ENCODE measurements around the gene PBX1.
A peak's percentile ranks its signal among the peaks of the same experiment; 100 is the strongest.

The PBX1 gene

DNA sequence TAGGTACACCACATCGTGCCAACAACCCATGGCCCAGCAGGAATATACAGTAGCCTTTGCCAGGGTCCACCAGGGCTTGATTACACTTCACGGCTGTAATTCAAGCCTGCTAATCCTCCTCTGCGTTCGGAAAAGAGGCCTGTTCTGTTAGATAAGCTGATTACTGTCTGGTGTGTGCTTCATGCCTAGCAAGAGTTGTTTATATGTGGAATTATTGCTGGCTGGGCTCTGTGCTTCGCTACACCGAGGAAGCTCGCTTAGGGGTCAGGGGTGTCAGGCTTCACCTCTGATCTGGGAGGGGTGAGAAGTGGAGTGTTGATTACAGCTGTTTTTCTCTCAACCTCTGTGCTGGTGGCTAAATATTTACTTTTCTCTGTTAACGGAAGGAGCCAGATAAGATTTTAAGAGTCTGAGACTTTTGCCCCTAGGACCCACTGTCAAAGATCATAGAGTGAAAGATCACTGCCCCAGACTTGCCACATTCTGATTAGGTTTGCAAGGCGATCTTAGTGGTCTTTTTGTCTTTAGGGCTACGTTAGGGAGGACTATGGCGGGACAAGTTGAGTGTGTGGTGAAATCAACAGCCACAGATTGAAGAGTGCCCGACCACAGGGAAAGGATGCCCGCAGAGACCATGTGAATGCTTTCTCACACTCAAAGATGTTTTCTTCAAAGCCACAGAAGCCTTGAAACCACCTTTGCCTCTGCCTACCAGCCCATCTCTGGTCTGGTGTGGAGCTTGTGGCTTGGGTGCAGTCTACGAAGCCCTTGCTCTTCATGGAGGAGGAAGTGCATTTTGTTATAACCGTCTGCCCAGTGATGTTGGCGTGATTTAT lies 216.1 kb downstream of the PBX1 start:
- 83% methylated on average over 16 of the region's 16 CpGs for WGBS
- Histone ChIP-seq H3K9ac (ENCODE audit: low read depth, low read length) (no peak overlapping the region), H3K36me3 (ENCODE audit: insufficient read depth, low read length) (no peaks in the 10 kb centered on the region), H3K27me3 (ENCODE audit: insufficient read depth, low read length) (no peaks in the 10 kb centered on the region), H3K27ac (ENCODE audit: low read depth, low read length) (no peak overlapping the region), H3K4me1 (ENCODE audit: insufficient read depth, low read length) (peaks cover 53% of the 10 kb centered on the region), H3K9me3 (ENCODE audit: insufficient read depth, low read depth, low read length) (no peaks in the 10 kb centered on the region), H3K4me3 (ENCODE audit: low read length) (no peak overlapping the region)

DNA sequence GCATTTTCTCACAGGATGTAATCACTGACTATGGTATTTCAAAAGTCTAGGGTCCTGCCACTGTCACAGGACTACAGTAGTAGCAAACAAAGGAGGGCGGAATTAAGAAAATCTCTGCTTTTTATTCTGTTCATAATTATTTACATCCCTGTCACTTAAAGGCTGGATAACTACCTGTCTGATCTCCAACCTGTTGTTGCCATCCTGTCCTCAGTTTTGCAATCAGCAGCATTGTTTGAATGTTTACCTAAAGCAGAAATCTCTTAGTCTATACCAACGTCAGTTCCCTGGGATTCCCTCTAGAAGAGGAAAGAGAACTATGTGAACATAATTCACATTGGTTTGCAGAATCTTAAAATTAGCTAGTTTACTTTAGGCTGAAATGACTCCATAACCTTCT lies 218.5 kb downstream of the PBX1 start:
- Histone ChIP-seq H3K27me3 (ENCODE audit: insufficient read depth, low read length) (no peaks in the 10 kb centered on the region), H3K36me3 (ENCODE audit: insufficient read depth, low read length) (no peaks in the 10 kb centered on the region), H3K9ac (ENCODE audit: low read depth, low read length) (no peak overlapping the region), H3K4me3 (ENCODE audit: low read length) (no peak overlapping the region), H3K27ac (ENCODE audit: low read depth, low read length) (no peak overlapping the region), H3K4me1 (ENCODE audit: insufficient read depth, low read length) (peaks cover 40% of the 10 kb centered on the region), H3K9me3 (ENCODE audit: insufficient read depth, low read depth, low read length) (no peaks in the 10 kb centered on the region)
- WGBS: 87% methylated on average over 2 of the region's 2 CpGs

DNA sequence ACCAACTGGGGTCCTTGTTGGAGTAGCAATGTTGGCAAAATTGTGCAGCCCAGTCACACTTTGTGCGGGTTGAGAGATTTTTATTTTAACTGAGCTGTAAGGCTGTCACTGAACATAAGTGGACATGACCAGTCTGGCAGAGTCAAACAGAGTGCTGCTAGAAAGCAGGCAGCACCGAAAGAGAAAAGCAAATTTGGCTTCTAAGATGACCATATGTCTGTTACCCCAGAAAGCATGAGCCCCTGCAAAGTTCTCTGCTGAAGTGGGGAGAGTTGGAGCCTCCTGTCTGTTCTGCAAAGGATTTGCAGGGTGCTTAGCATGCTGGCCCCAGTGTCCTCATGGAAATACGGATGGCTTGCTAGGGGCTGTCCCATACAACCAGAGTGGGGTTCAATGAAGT lies 220.4 kb downstream of the PBX1 start:
- 94% methylated on average over 3 of the region's 3 CpGs for WGBS
- peaks cover 30% of the 10 kb centered on the region for H3K4me1 ChIP-seq (ENCODE audit: insufficient read depth, low read length)

DNA sequence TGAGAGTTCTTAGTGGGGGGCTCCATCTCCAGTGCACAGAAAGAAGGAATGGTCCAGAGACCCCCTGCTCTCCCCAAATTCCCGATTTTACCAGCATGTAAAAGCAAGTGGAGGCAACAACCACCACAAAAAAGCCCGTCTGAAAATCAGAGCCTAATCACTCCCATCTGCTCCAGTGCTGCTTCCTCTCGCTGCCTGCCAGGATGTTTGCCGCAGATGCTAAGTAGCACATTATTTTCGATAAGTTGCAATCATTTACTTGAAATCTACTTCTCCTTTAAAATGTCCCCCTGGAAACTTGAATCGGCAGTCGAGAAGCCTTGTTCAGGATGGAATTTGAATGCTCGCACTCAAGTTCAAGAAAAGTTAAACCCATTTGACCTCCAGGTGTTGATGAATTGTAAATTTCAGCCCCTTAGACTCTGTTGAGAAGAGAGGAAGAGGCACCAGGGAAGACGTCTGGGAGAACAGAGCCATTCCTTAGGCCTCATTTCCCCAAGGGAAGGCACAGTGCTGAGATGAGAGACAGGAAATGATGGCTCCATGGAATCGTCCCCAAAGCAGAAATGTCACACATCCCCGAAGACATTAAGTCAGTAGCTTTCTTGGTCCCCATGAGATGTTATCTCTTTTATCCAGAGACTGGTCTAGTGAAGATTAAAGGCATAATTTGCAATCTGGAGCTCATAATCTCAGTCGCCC lies 221.3 kb downstream of the PBX1 start:
- WGBS: 77% methylated on average over 12 of the region's 12 CpGs
- Histone ChIP-seq H3K4me1 (ENCODE audit: insufficient read depth, low read length) (peaks cover 21% of the 10 kb centered on the region), H3K27ac (ENCODE audit: low read depth, low read length) (0 out of 2 replicates have a peak overlapping the region, but pooled peaks have one; percentile 1)

More for the DNA sequence above, 220.4 kb downstream of the PBX1 start:
- H3K27me3 ChIP-seq (ENCODE audit: insufficient read depth, low read length): no peaks in the 10 kb centered on the region
- no peak overlapping the region for H3K9ac ChIP-seq (ENCODE audit: low read depth, low read length)
- no peak overlapping the region for H3K27ac ChIP-seq (ENCODE audit: low read depth, low read length)
- no peaks in the 10 kb centered on the region for H3K9me3 ChIP-seq (ENCODE audit: insufficient read depth, low read depth, low read length)
- no peak overlapping the region for H3K4me3 ChIP-seq (ENCODE audit: low read length)
- H3K36me3 ChIP-seq (ENCODE audit: insufficient read depth, low read length): no peaks in the 10 kb centered on the region

DNA sequence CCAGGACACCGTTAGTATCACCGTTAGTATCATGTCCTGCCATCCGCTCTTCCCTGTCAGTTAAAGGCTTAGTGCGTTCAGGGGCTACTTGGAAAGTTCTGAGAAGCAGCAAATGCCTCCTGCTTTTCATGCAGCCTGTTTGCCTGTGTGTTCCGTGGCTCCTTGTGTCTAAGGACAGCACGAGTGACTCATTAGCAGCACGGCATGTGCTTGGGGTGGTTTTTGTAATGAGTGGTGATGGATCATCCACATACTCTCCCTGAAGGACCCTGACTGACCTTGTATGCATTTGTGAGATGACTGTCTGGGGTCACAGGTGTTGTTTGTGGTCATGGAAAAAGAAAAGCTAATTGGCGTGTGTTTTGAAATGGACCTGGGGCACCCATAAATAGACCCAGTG lies 221.9 kb downstream of the PBX1 start:
- H3K36me3 ChIP-seq (ENCODE audit: insufficient read depth, low read length): no peaks in the 10 kb centered on the region
- no peak overlapping the region for H3K27ac ChIP-seq (ENCODE audit: low read depth, low read length)
- H3K9me3 ChIP-seq (ENCODE audit: insufficient read depth, low read depth, low read length): no peaks in the 10 kb centered on the region
- 90% methylated on average over 8 of the region's 8 CpGs for WGBS
- peaks cover 16% of the 10 kb centered on the region for H3K4me1 ChIP-seq (ENCODE audit: insufficient read depth, low read length)
- no peak overlapping the region for H3K9ac ChIP-seq (ENCODE audit: low read depth, low read length)
- H3K27me3 ChIP-seq (ENCODE audit: insufficient read depth, low read length): no peaks in the 10 kb centered on the region
- no peak overlapping the region for H3K4me3 ChIP-seq (ENCODE audit: low read length)

More for the DNA sequence above, 221.3 kb downstream of the PBX1 start:
- Histone ChIP-seq H3K9ac (ENCODE audit: low read depth, low read length) (no peak overlapping the region), H3K9me3 (ENCODE audit: insufficient read depth, low read depth, low read length) (no peaks in the 10 kb centered on the region), H3K36me3 (ENCODE audit: insufficient read depth, low read length) (no peaks in the 10 kb centered on the region), H3K27me3 (ENCODE audit: insufficient read depth, low read length) (no peaks in the 10 kb centered on the region), H3K4me3 (ENCODE audit: low read length) (no peak overlapping the region)

DNA sequence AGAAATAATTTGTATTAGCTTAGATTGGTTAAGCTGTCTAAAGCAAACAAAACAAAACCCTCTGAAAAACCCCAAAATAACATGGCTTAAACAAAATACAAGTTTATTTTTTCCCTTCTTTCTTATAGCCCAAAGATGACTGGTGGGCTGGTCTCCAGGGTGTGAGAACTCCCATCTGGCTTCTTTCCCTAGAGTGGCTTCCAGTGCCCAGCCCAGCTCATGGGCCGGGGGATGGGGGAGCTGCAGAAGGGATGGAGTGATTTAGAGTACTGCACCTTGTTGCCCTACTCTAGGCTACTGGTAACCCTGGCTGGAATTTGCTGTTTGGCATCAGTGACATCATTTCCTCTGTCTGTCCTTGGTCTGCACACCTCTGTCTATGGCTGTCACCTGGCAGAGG lies 223.0 kb downstream of the PBX1 start:
- H3K36me3 ChIP-seq (ENCODE audit: insufficient read depth, low read length): no peaks in the 10 kb centered on the region
- peaks cover 24% of the 10 kb centered on the region for H3K4me1 ChIP-seq (ENCODE audit: insufficient read depth, low read length)
- no peaks in the 10 kb centered on the region for H3K9me3 ChIP-seq (ENCODE audit: insufficient read depth, low read depth, low read length)
- 100% methylated on average over 1 of the region's 1 CpG for WGBS
- H3K27me3 ChIP-seq (ENCODE audit: insufficient read depth, low read length): no peaks in the 10 kb centered on the region
- H3K9ac ChIP-seq (ENCODE audit: low read depth, low read length): no peak overlapping the region
- no peak overlapping the region for H3K4me3 ChIP-seq (ENCODE audit: low read length)
- no peak overlapping the region for H3K27ac ChIP-seq (ENCODE audit: low read depth, low read length)

DNA sequence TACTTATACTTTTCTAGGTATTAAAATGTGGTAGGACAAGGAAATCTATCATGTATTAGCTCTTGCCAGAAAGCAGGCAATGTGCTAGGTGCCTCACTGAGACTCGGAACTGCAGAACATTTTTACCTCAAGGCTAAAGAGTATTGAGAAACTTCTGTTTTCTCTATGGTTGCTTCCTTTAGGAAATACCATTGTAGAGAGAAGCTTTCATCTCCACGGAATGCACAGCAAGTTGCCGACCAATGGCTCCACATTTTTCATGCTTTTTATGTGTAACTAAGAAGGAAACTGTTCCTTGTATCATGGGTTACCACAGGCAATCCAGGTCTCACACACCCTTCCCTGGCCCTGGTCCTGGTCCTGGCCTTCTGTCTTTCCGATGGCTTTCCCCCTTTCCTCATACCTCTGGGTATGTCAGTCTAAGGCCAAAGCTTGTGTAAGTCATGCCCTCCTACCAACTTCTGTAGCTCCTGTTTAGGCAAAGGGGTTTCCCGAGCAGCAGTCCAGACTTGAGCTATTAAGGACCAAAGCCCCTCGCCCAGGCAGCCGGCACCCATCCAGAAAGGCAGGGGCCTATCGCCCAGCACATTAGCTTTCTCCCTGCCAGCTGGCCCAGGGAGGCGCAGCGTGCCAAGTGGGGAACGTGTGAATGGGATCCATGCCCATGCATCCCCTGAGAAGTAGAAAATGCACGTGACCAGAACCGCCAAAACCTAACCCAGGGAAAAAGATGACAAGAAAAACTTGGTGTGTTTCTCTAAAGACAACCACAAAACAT lies 225.0 kb downstream of the PBX1 start:
- no peaks in the 10 kb centered on the region for H3K27me3 ChIP-seq (ENCODE audit: insufficient read depth, low read length)
- H3K27ac ChIP-seq (ENCODE audit: low read depth, low read length): no peak overlapping the region
- 94% methylated on average over 13 of the region's 13 CpGs for WGBS
- H3K4me1 ChIP-seq (ENCODE audit: insufficient read depth, low read length): peaks cover 41% of the 10 kb centered on the region
- H3K4me3 ChIP-seq (ENCODE audit: low read length): no peak overlapping the region
- no peak overlapping the region for H3K9ac ChIP-seq (ENCODE audit: low read depth, low read length)
- H3K9me3 ChIP-seq (ENCODE audit: insufficient read depth, low read depth, low read length): no peaks in the 10 kb centered on the region
- H3K36me3 ChIP-seq (ENCODE audit: insufficient read depth, low read length): no peaks in the 10 kb centered on the region

DNA sequence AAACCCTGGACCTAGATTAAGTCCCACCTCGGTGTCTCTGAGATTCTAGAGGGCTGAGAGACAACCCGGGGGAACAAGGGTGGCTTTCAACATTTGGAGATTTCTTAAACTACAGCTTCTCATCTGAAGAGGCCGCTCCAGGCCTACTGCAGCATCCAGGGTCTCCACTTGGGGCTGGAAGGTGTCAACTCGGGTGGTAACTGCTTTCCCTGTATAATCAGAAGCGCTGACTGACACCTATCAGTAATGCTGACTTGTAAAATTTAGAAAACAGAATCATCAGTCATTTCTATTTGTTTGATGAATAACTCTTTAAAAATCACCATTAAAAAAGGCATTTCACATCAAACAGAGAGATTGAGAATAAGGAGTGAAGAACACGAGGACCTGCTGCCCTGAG lies 226.0 kb downstream of the PBX1 start:
- Histone ChIP-seq H3K4me3 (ENCODE audit: low read length) (no peak overlapping the region), H3K4me1 (ENCODE audit: insufficient read depth, low read length) (peaks cover 45% of the 10 kb centered on the region), H3K27me3 (ENCODE audit: insufficient read depth, low read length) (no peaks in the 10 kb centered on the region), H3K9ac (ENCODE audit: low read depth, low read length) (no peak overlapping the region), H3K9me3 (ENCODE audit: insufficient read depth, low read depth, low read length) (no peaks in the 10 kb centered on the region), H3K27ac (ENCODE audit: low read depth, low read length) (no peak overlapping the region), H3K36me3 (ENCODE audit: insufficient read depth, low read length) (no peaks in the 10 kb centered on the region)
- 90% methylated on average over 6 of the region's 6 CpGs for WGBS

DNA sequence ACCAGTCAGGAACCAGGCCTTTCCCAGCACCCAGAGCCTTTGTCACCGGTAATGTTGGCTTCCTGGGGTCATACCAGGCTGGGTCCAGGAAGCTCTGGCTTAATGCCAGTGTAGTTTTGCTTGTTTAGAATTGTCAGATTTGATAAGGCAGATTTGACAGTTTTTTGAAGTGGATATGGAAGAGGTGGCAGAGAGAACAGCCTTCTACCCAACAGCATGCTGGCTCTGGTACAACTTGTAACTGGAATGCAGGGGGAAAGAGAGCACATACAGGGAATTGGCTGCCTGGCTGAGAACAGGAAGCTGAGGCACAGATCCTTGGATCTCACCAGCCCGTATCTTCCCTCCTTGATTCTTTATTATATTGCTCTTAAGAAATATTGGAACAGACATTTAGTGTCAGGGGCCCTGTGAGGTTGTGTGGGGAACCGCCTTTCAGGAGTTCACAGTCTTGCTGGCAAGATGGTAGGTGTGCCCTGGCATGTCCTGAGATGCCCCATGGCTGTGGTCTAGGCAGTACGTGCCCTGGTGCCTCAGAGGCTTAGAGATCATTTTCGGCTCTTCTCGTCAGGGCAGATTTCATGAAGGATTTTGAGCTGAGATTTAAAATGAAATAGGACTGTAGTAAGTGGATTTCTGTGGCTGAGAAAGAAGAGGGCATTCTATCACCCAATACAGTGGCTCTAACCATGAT lies 227.0 kb downstream of the PBX1 start:
- H3K4me3 ChIP-seq (ENCODE audit: low read length): no peak overlapping the region
- H3K27ac ChIP-seq (ENCODE audit: low read depth, low read length): no peak overlapping the region
- no peaks in the 10 kb centered on the region for H3K36me3 ChIP-seq (ENCODE audit: insufficient read depth, low read length)
- peaks cover 37% of the 10 kb centered on the region for H3K4me1 ChIP-seq (ENCODE audit: insufficient read depth, low read length)
- no peaks in the 10 kb centered on the region for H3K27me3 ChIP-seq (ENCODE audit: insufficient read depth, low read length)
- H3K9ac ChIP-seq (ENCODE audit: low read depth, low read length): no peak overlapping the region
- H3K9me3 ChIP-seq (ENCODE audit: insufficient read depth, low read depth, low read length): no peaks in the 10 kb centered on the region
- WGBS: 94% methylated on average over 5 of the region's 6 CpGs

DNA sequence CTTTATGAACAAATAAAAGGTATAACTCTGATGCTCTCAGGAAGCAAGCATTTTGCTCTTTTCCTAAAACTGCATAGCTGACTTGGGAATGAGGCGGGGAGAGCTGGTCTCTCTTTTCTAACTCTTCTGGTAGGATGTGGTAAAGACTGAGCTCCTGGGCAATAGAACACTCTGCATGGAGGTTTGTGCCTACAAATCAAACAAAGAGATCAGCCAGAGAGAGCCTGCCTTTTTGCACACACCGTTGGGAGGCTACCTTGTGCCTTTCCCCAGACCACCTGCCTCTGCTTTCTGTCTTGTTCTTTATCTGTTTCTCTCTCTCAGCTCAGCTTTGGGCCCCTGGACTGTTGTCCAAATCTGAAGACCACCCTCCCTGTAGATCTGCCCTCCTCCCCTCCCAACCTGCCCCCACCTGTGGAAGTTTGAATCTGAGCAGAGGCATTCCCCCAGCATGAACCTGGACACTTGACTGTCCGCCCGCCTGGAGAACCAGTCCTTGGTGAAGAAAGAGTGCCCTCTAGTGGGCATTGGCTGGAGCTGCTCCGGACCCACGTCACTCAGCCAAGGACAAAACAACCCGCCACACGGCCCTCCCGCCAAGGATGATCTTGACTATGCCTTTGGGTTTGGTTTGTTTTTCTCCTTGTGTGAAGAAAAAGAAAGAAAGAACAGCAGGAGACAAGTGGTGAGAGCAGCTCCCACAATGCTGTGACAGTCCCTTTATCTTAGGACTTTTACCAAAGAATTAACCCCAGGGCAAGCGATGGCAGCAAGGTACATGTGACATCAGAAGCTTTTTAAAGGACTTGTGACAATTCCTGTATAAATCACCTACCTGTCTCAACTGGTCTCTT lies 228.2 kb downstream of the PBX1 start:
- Histone ChIP-seq H3K27me3 (ENCODE audit: insufficient read depth, low read length) (no peaks in the 10 kb centered on the region), H3K9ac (ENCODE audit: low read depth, low read length) (no peak overlapping the region), H3K27ac (ENCODE audit: low read depth, low read length) (peak overlapping the region; percentile 68; the same call in 1 of the 2 replicates), H3K9me3 (ENCODE audit: insufficient read depth, low read depth, low read length) (no peaks in the 10 kb centered on the region), H3K36me3 (ENCODE audit: insufficient read depth, low read length) (no peaks in the 10 kb centered on the region), H3K4me1 (ENCODE audit: insufficient read depth, low read length) (peaks cover 34% of the 10 kb centered on the region), H3K4me3 (ENCODE audit: low read length) (no peak overlapping the region)
- 19% methylated on average over 10 of the region's 10 CpGs for WGBS
